ENCODE results near the gene STXBP6. TPM values are rescaled to one million over a fixed set of nuclear protein-coding genes. Genes with fewer than 3 reads are reported as not detected.

The STXBP6 gene
- total RNA-seq, 1 experiment from 2014 or later: 0.27 TPM

GRCh38 chr14:24972844-24973243 is 77.1 kb downstream of the STXBP6 start:
- no peak overlapping the region for H3K27ac ChIP-seq (ENCODE audit: low read depth, low read length)
- no peaks in the 10 kb centered on the region for H3K27me3 ChIP-seq (ENCODE audit: insufficient read depth, low read length)
- no peaks in the 10 kb centered on the region for H3K36me3 ChIP-seq (ENCODE audit: control insufficient read depth in 1 of 2, insufficient read depth in 2 of 2, low read length in 2 of 2)
- no peak for TF ChIP-seq SP1 (IDR thresholded peaks at IDR 0.05; ENCODE audit: low read depth)
- no peak for TF ChIP-seq EGR1 (IDR thresholded peaks at IDR 0.05; ENCODE audit: low read depth)
- TF ChIP-seq SRF (IDR thresholded peaks at IDR 0.05; ENCODE audit: low read depth): no peak
- TF ChIP-seq CBX3 (IDR thresholded peaks at IDR 0.05; ENCODE audit: low read depth): no peak
- no peak for TF ChIP-seq RAD21 (IDR thresholded peaks at IDR 0.05; ENCODE audit: low read depth)
- no peak for TF ChIP-seq POLR2AphosphoS5 (IDR thresholded peaks at IDR 0.05; ENCODE audit: low read depth, low read length)
- TF ChIP-seq JUND (IDR thresholded peaks at IDR 0.05): no peak
- TF ChIP-seq CTCF (IDR thresholded peaks at IDR 0.05 in 2 of 3, conservative IDR thresholded peaks at IDR 0.05 in 1 of 3; ENCODE audit: borderline replicate concordance in 1 of 3, insufficient read depth in 1 of 3, low read depth in 2 of 3, low read length in 2 of 3): no peak
- no peak for TF ChIP-seq YY1 (IDR thresholded peaks at IDR 0.05; ENCODE audit: extremely low read depth, insufficient replicate concordance, low read depth, low read length)
- no peak for TF ChIP-seq EZH2phosphoT487 (IDR thresholded peaks at IDR 0.05; ENCODE audit: borderline replicate concordance)
- TF ChIP-seq FOSL1 (IDR thresholded peaks at IDR 0.05; ENCODE audit: low read depth): no peak
- no peak for TF ChIP-seq ZBTB33 (IDR thresholded peaks at IDR 0.05; ENCODE audit: extremely low read depth, insufficient replicate concordance, low read length)
- no peak for TF ChIP-seq ATF3 (IDR thresholded peaks at IDR 0.05)
- TF ChIP-seq SIN3A (IDR thresholded peaks at IDR 0.05; ENCODE audit: low read depth): no peak
- no peak for TF ChIP-seq TCF7L2 (IDR thresholded peaks at IDR 0.05; ENCODE audit: borderline replicate concordance, extremely low read depth, insufficient read depth, insufficient read length)
- TF ChIP-seq CEBPB (IDR thresholded peaks at IDR 0.05; ENCODE audit: low read depth): no peak
- TF ChIP-seq MAX (IDR thresholded peaks at IDR 0.05): no peak
- no peak for TF ChIP-seq EZH2 (IDR thresholded peaks at IDR 0.05)
- TF ChIP-seq ZNF274 (IDR thresholded peaks at IDR 0.05; ENCODE audit: low read depth, low read length): no peak
- no peak for TF ChIP-seq ELF1 (IDR thresholded peaks at IDR 0.05; ENCODE audit: borderline replicate concordance, low read depth)
- H3K4me3 ChIP-seq (replicated peaks in 1 of 2; ENCODE audit: low read depth in 1 of 2, low read length in 2 of 2): no peak overlapping the region
- H3K4me1 ChIP-seq (ENCODE audit: control insufficient read depth in 1 of 2, insufficient read depth in 2 of 2, low read length in 2 of 2): no peaks in the 10 kb centered on the region
- intact Hi-C loops (cut with micrococcal nuclease): no loop called here
- H3K79me2 ChIP-seq (ENCODE audit: insufficient read depth, low read length): no peaks in the 10 kb centered on the region
- ChIA-PET RAD21 (ENCODE audit: low non-redundant PET in 1 of 2, low total read pairs in 2 of 2, uncharacterized antibody in 2 of 2, unreplicated experiment in 2 of 2) (no interaction called here), CTCF (no interaction called here), POLR2A (no interaction called here)
- no peak for ATAC-seq
- no TSS peak for BruUV-seq (replicated peaks)
- DNase-seq (ENCODE audit: low read depth, low spot score): no peak
- peaks cover 0 to 3% of the 10 kb centered on the region in 2 experiments; a peak in 1 of 4 replicates for H3K9me3 ChIP-seq (ENCODE audit: control insufficient read depth in 1 of 2, insufficient read depth in 1 of 2, low read depth in 1 of 2, low read length in 2 of 2)
- no peaks in the 10 kb centered on the region for H3K9me2 ChIP-seq (ENCODE audit: insufficient read depth)
- H3K4me2 ChIP-seq (ENCODE audit: low read length): no peak overlapping the region
- no peak overlapping the region for H3K9ac ChIP-seq (ENCODE audit: low read length)
- no peaks in the 10 kb centered on the region for H4K20me1 ChIP-seq (ENCODE audit: insufficient read depth)
- no peak overlapping the region for H2AFZ ChIP-seq (ENCODE audit: low read depth, low read length, poor library complexity, severe bottlenecking)

Measured in HCT116 (cell line).